OCI-LY7 (cell line): ENCODE results near the gene RNF128.

ENCODE experiments used
- CTCF ChIP-seq: fragments of 200-600 bp; sonication (generic); conservative IDR thresholded peaks from 2 replicates; pipeline ENCODE4 v1.5.1; 2014; ENCODE audit warnings: mild to moderate bottlenecking, antibody characterized with exemption, low read length, moderate library complexity, mixed read lengths
- EZH2phosphoT487 ChIP-seq: fragments of 200-600 bp; sonication (generic); IDR thresholded peaks from 2 replicates; pipeline ENCODE4 v1.6.1; 2018; ENCODE audit warnings: low read depth, borderline replicate concordance, mild to moderate bottlenecking, mixed run types, antibody characterized with exemption, low read length, moderate library complexity, mixed read lengths

GRCh38 chrX:106706466-106706865 is 20.0 kb upstream of the RNF128 start:
- TF ChIP-seq CTCF (no peak), EZH2phosphoT487 (no peak)
